Fibroblast of lung (primary cell): Measurements from ENCODE around the gene CD59. TPM values are rescaled to one million over a fixed set of nuclear protein-coding genes. Genes with fewer than 3 reads are reported as not detected.
"Not testable (repeated sequence)": the region's sequence is repeated elsewhere in the genome, so short reads cannot be mapped to it uniquely, and the experiment has no call there.

Source experiments
- DNase-seq, 2 donors: peaks; one replicate each; pipeline versions ENCODE4 v3.0.0 to v3.0.0-alpha.2; 2010; ENCODE audit warnings: low read depth in 2 of 2
- H2AFZ ChIP-seq: 2 replicates; pipeline ENCODE4 v1.5.1; 2012; ENCODE audit warnings: low read length, control low read depth, inconsistent platforms
- H3K27ac ChIP-seq: 2 replicates; pipeline ENCODE4 v1.5.1; 2011; ENCODE audit warnings: low read length, control low read depth; ENCODE audit not compliant: insufficient read depth
- H3K27me3 ChIP-seq: 2 replicates; pipeline ENCODE4 v1.5.1; 2011; ENCODE audit warnings: mild to moderate bottlenecking, low read length; ENCODE audit not compliant: control insufficient read depth, insufficient read depth
- H3K36me3 ChIP-seq: 2 replicates; pipeline ENCODE4 v1.5.1; 2011; ENCODE audit warnings: low read length; ENCODE audit not compliant: control insufficient read depth, insufficient read depth
- H3K4me1 ChIP-seq: 2 replicates; pipeline ENCODE4 v1.5.1; 2011; ENCODE audit warnings: low read length; ENCODE audit not compliant: control insufficient read depth, insufficient read depth; ENCODE audit errors: extremely low read depth
- H3K4me2 ChIP-seq: 2 replicates; pipeline ENCODE4 v1.5.1; 2011; ENCODE audit warnings: low read length, control low read depth; ENCODE audit not compliant: insufficient read depth; ENCODE audit errors: extremely low read depth
- H3K4me3 ChIP-seq, 4 experiments: fragments of 200-600 bp in 1 of 4; sonication (generic) in 1 of 4; replicated peaks in 1 of 4; 2 replicates each; pipeline ENCODE4 v1.5.1; 2011 to 2016; ENCODE audit warnings: low read length in 4 of 4, low read depth in 3 of 4, mild to moderate bottlenecking in 3 of 4, control low read depth in 2 of 4, inconsistent platforms in 1 of 4, mixed read lengths in 1 of 4; ENCODE audit not compliant: insufficient read depth in 1 of 4; ENCODE audit errors: control extremely low read depth in 1 of 4
- H3K79me2 ChIP-seq: 2 replicates; pipeline ENCODE4 v1.5.1; 2012; ENCODE audit warnings: mild to moderate bottlenecking, low read length, inconsistent platforms; ENCODE audit not compliant: control insufficient read depth, insufficient read depth
- H3K9ac ChIP-seq: 2 replicates; pipeline ENCODE4 v1.5.1; 2011; ENCODE audit warnings: mild to moderate bottlenecking, low read length, control low read depth; ENCODE audit not compliant: insufficient read depth
- H3K9me3 ChIP-seq: 2 replicates; pipeline ENCODE4 v1.5.1; 2012; ENCODE audit warnings: low read depth, low read length; ENCODE audit not compliant: control insufficient read depth, insufficient read depth
- H4K20me1 ChIP-seq: 2 replicates; pipeline ENCODE4 v1.5.1; 2011; ENCODE audit warnings: low read length; ENCODE audit not compliant: control insufficient read depth, insufficient read depth; ENCODE audit errors: extremely low read depth
- EZH2 ChIP-seq: IDR thresholded peaks from 2 replicates; pipeline ENCODE4 v1.5.1; 2012; ENCODE audit warnings: low read length, control low read depth, mild to moderate bottlenecking; ENCODE audit errors: missing control alignments
- polyA plus RNA-seq, 2 donors: library from polyadenylated mRNA; depleted of rRNA in 1 of 2; stranded (reverse) in 1 of 2; unstranded in 1 of 2; fragments of >200 nt; gene quantifications; 2 replicates each; pipeline ENCODE4 v1.2.1, GENCODE V29; 2011 to 2012; ENCODE audit warnings: missing spikeins in 1 of 2
- total RNA-seq: library from RNA; depleted of rRNA; stranded (reverse); fragments of >200 nt; gene quantifications from 2 replicates; pipeline ENCODE4 v1.2.1, GENCODE V29; 2014
- TF ChIP-seq, protein P1 (sequence below), 2 donors: IDR thresholded peaks in 1 of 2; conservative IDR thresholded peaks in 1 of 2; 1 replicate in 1 of 2; 2 replicates in 1 of 2; pipeline ENCODE4 v1.5.1; 2011 to 2012; ENCODE audit warnings: low read length in 2 of 2, control low read depth in 1 of 2, inconsistent platforms in 1 of 2, low read depth in 1 of 2, mild to moderate bottlenecking in 1 of 2

Gene CD59
- total and polyA plus RNA-seq, 2 donors (not counting 1 experiment from before 2014, with no cell fraction given) = 380 to 1,165 TPM

DNA sequence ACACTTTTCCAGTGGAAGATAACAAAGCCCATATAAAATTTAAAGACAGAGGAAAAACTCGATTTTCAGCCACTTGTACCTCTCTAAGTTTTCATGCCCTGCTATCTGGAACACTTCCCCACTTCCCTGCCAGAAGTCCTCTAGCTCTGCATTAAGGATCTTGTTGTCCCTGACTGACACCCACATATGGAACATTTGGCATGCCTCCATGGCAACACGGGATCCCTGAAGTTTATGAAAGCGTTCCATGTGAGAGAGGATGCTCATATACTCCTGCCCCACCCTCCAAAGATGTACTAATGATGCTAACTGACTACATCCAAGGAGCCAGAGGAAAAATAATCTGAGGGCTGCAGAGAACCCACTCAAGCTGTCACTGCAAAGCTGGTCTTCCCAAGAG lies 26.8 kb downstream of the CD59 start:
- H3K27me3 ChIP-seq = no peaks in the 10 kb centered on the region
- no peak overlapping the region for H2AFZ ChIP-seq
- H3K4me2 ChIP-seq = no peak overlapping the region
- H4K20me1 ChIP-seq = no peaks in the 10 kb centered on the region
- H3K9me3 ChIP-seq = no peaks in the 10 kb centered on the region
- no peak overlapping the region for H3K9ac ChIP-seq
- no peak for TF ChIP-seq EZH2
- no peak for DNase-seq
- peaks cover 39% of the 10 kb centered on the region for H3K79me2 ChIP-seq
- H3K4me3 ChIP-seq = no peak overlapping the region
- peaks cover 13% of the 10 kb centered on the region for H3K36me3 ChIP-seq
- H3K4me1 ChIP-seq = peaks cover 14% of the 10 kb centered on the region
- H3K27ac ChIP-seq = no peak overlapping the region

- Histone ChIP-seq H4K20me1 (no peaks in the 10 kb centered on the region), H3K4me1 (peaks cover 16% of the 10 kb centered on the region), H3K4me2 (no peak overlapping the region), H3K9me3 (no peaks in the 10 kb centered on the region), H3K27ac (no peak overlapping the region), H3K79me2 (peaks cover 35% of the 10 kb centered on the region), H3K9ac (no peak overlapping the region), H3K4me3 (no peak overlapping the region), H3K36me3 (peaks cover 11% of the 10 kb centered on the region), H3K27me3 (no peaks in the 10 kb centered on the region), H2AFZ (no peak overlapping the region)
- no peak for DNase-seq
- TF ChIP-seq, protein P1, sequence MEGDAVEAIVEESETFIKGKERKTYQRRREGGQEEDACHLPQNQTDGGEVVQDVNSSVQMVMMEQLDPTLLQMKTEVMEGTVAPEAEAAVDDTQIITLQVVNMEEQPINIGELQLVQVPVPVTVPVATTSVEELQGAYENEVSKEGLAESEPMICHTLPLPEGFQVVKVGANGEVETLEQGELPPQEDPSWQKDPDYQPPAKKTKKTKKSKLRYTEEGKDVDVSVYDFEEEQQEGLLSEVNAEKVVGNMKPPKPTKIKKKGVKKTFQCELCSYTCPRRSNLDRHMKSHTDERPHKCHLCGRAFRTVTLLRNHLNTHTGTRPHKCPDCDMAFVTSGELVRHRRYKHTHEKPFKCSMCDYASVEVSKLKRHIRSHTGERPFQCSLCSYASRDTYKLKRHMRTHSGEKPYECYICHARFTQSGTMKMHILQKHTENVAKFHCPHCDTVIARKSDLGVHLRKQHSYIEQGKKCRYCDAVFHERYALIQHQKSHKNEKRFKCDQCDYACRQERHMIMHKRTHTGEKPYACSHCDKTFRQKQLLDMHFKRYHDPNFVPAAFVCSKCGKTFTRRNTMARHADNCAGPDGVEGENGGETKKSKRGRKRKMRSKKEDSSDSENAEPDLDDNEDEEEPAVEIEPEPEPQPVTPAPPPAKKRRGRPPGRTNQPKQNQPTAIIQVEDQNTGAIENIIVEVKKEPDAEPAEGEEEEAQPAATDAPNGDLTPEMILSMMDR (conservative IDR thresholded peaks at IDR 0.05 in 1 of 2, IDR thresholded peaks at IDR 0.05 in 1 of 2; ENCODE audit: low read depth in 1 of 2, low read length in 2 of 2) = no peak
- TF ChIP-seq EZH2 = no peak
Measured at GRCh38 chr11:33708985-33709384, 27.2 kb downstream of the CD59 start.

- H3K79me2 ChIP-seq = peaks cover 30% of the 10 kb centered on the region
- H3K4me2 ChIP-seq, H3K27ac ChIP-seq, H3K9me3 ChIP-seq, H2AFZ ChIP-seq, H3K9ac ChIP-seq, H3K27me3 ChIP-seq, DNase-seq, H3K4me3 ChIP-seq, H4K20me1 ChIP-seq: not testable (repeated sequence)
- H3K36me3 ChIP-seq = peaks cover 11% of the 10 kb centered on the region
- H3K4me1 ChIP-seq = peaks cover 24% of the 10 kb centered on the region
Measured at GRCh38 chr11:33707831-33708230, 28.4 kb downstream of the CD59 start.

GRCh38 chr11:33706966-33707365 lies 29.3 kb downstream of the CD59 start:
- TF ChIP-seq, protein P1 (conservative IDR thresholded peaks at IDR 0.05 in 1 of 2, IDR thresholded peaks at IDR 0.05 in 1 of 2; ENCODE audit: low read depth in 1 of 2, low read length in 2 of 2) = no peak
- TF ChIP-seq EZH2 = no peak
- no peaks in the 10 kb centered on the region for H3K9me3 ChIP-seq
- peaks cover 26% of the 10 kb centered on the region for H3K79me2 ChIP-seq
- no peaks in the 10 kb centered on the region for H4K20me1 ChIP-seq
- no peak overlapping the region for H2AFZ ChIP-seq
- no peak overlapping the region for H3K9ac ChIP-seq
- H3K4me2 ChIP-seq = no peak overlapping the region
- no peaks in the 10 kb centered on the region for H3K27me3 ChIP-seq
- peaks cover 24% of the 10 kb centered on the region for H3K4me1 ChIP-seq
- peak overlapping the region; percentile 51 for H3K27ac ChIP-seq
- H3K4me3 ChIP-seq = no peak overlapping the region
- DNase-seq = no peak
- peaks cover 9% of the 10 kb centered on the region for H3K36me3 ChIP-seq
